ENCODE data around the gene KIF26B.

Gene KIF26B

GRCh38 chr1:245621589-245621988, 466.8 kb downstream of the KIF26B start:
- Histone ChIP-seq H3K4me2 (ENCODE audit: low read depth, low read length, poor library complexity, severe bottlenecking) (peak overlapping the region; percentile 71), H3K79me2 (ENCODE audit: insufficient read depth, low read length) (no peaks in the 10 kb centered on the region), H3K9ac (ENCODE audit: low read depth, low read length, poor library complexity, severe bottlenecking) (peak overlapping the region; percentile 14), H2AFZ (ENCODE audit: low read length) (peak overlapping the region; percentile 24; the same call in 1 of the 2 replicates), H3K9me2 (replicated peaks; ENCODE audit: low read depth, low read length) (no peaks in the 10 kb centered on the region), H3F3A (ENCODE audit: low read depth) (0 out of 2 replicates have a peak, but pooled peaks cover 4% of the 10 kb centered on the region), H3K9me3 (ENCODE audit: insufficient read depth, low read depth, low read length) (no peaks in the 10 kb centered on the region), H3K4me3 (ENCODE audit: low read length, poor library complexity, severe bottlenecking) (peak overlapping the region; percentile 35), H3K4me1 (ENCODE audit: insufficient read depth, low read length, poor library complexity, severe bottlenecking) (peaks cover 35% of the 10 kb centered on the region), H4K20me1 (ENCODE audit: insufficient read depth, low read length, poor library complexity, severe bottlenecking) (no peaks in the 10 kb centered on the region), H3K27me3 (ENCODE audit: insufficient read depth, low read length, poor library complexity, severe bottlenecking) (no peaks in the 10 kb centered on the region), H3K36me3 (ENCODE audit: insufficient read depth, low read length) (no peaks in the 10 kb centered on the region)
- no peak for TF ChIP-seq EZH2phosphoT487 (IDR thresholded peaks at IDR 0.05; ENCODE audit: borderline replicate concordance)
- no peak for TF ChIP-seq CTCF (conservative IDR thresholded peaks at IDR 0.05; ENCODE audit: low read length)

DNA sequence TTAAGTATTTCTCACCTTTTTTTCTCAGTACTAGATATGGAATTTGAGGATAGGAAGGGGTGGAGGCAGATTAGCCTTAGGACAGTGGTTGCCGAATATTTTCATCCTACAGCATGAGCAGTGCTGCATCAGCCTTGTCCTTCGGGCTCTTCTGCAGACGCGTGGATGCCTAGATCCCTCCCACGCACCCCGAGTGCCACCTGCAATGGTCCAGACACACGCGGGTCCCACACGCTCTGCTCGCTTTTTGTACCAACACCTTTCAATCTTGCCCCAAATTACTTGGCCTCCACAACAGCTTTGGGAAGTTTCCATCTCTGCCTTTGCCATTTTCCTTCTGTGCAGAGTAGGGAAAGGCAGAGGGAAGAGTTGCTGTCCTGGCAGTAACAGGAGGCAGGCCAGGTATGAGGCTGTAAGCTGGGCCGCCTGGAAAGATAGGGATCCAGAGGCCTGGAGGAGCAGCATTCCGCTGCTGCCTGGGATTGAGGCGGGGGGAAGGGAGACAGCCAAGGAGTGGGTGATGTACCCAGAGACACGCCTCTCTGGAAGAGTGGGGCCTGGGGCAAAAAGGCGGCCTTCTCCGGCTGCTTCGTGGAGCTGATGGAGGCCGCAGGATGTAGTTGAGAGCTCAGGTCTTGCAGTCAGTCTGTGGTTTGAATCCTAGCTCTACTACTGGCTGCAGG, 467.7 kb downstream of the KIF26B start:
- Histone ChIP-seq H3F3A (ENCODE audit: low read depth) (0 out of 2 replicates have a peak, but pooled peaks cover 4% of the 10 kb centered on the region), H3K9me3 (ENCODE audit: insufficient read depth, low read depth, low read length) (no peaks in the 10 kb centered on the region), H3K9ac (ENCODE audit: low read depth, low read length, poor library complexity, severe bottlenecking) (peak overlapping the region; percentile 14), H3K4me3 (ENCODE audit: low read length, poor library complexity, severe bottlenecking) (no peak overlapping the region), H3K79me2 (ENCODE audit: insufficient read depth, low read length) (no peaks in the 10 kb centered on the region), H4K20me1 (ENCODE audit: insufficient read depth, low read length, poor library complexity, severe bottlenecking) (no peaks in the 10 kb centered on the region), H3K9me2 (replicated peaks; ENCODE audit: low read depth, low read length) (no peaks in the 10 kb centered on the region), H3K4me1 (ENCODE audit: insufficient read depth, low read length, poor library complexity, severe bottlenecking) (peaks cover 35% of the 10 kb centered on the region), H3K36me3 (ENCODE audit: insufficient read depth, low read length) (no peaks in the 10 kb centered on the region), H3K4me2 (ENCODE audit: low read depth, low read length, poor library complexity, severe bottlenecking) (peak overlapping the region; percentile 71), H2AFZ (ENCODE audit: low read length) (no peak overlapping the region), H3K27me3 (ENCODE audit: insufficient read depth, low read length, poor library complexity, severe bottlenecking) (no peaks in the 10 kb centered on the region)
- no peak for TF ChIP-seq CTCF (conservative IDR thresholded peaks at IDR 0.05; ENCODE audit: low read length)
- TF ChIP-seq EZH2phosphoT487 (IDR thresholded peaks at IDR 0.05; ENCODE audit: borderline replicate concordance), result no peak

DNA sequence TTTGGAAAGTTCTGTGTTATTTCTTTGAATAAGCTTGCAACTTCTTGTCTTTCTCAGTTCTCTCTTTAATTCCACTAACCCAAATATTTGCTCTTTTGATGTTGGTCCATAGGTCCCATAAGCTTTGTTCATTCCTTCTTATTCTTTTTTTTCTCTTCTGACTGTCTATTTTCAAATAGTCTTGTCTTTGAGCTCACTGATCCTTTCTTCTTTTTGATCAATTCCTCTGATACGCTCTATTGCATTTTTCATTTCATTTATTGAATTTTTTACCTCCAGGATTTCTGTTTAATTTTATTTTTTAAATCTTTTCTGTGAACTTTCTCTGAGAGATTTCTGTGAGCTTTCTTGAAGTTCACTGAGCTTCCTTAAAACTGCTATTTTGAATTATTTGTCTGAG, 486.6 kb downstream of the KIF26B start:
- Histone ChIP-seq H2AFZ (ENCODE audit: low read length) (no peak overlapping the region), H3K9me2 (replicated peaks; ENCODE audit: low read depth, low read length) (no peaks in the 10 kb centered on the region), H3K36me3 (ENCODE audit: insufficient read depth, low read length) (no peaks in the 10 kb centered on the region), H3K27me3 (ENCODE audit: insufficient read depth, low read length, poor library complexity, severe bottlenecking) (no peaks in the 10 kb centered on the region), H3K9ac (ENCODE audit: low read depth, low read length, poor library complexity, severe bottlenecking) (no peak overlapping the region), H3K4me1 (ENCODE audit: insufficient read depth, low read length, poor library complexity, severe bottlenecking) (no peaks in the 10 kb centered on the region), H3F3A (ENCODE audit: low read depth) (no peaks in the 10 kb centered on the region), H3K4me2 (ENCODE audit: low read depth, low read length, poor library complexity, severe bottlenecking) (no peak overlapping the region), H3K4me3 (ENCODE audit: low read length, poor library complexity, severe bottlenecking) (no peak overlapping the region), H3K79me2 (ENCODE audit: insufficient read depth, low read length) (no peaks in the 10 kb centered on the region), H4K20me1 (ENCODE audit: insufficient read depth, low read length, poor library complexity, severe bottlenecking) (no peaks in the 10 kb centered on the region), H3K9me3 (ENCODE audit: insufficient read depth, low read depth, low read length) (peaks cover 18% of the 10 kb centered on the region)
- TF ChIP-seq CTCF (conservative IDR thresholded peaks at IDR 0.05; ENCODE audit: low read length), result no peak
- TF ChIP-seq EZH2phosphoT487 (IDR thresholded peaks at IDR 0.05; ENCODE audit: borderline replicate concordance), result no peak

All from Loucy (cell line).